ENCODE data around the gene STARD3. TPM values are rescaled to one million over a fixed set of nuclear protein-coding genes. Genes with fewer than 3 reads are reported as not detected.

STARD3 gene
- polyA plus RNA-seq, 2 of the 4 experiments (the other 2 are of a cell fraction): 54.6 to 56.0 TPM

DNA sequence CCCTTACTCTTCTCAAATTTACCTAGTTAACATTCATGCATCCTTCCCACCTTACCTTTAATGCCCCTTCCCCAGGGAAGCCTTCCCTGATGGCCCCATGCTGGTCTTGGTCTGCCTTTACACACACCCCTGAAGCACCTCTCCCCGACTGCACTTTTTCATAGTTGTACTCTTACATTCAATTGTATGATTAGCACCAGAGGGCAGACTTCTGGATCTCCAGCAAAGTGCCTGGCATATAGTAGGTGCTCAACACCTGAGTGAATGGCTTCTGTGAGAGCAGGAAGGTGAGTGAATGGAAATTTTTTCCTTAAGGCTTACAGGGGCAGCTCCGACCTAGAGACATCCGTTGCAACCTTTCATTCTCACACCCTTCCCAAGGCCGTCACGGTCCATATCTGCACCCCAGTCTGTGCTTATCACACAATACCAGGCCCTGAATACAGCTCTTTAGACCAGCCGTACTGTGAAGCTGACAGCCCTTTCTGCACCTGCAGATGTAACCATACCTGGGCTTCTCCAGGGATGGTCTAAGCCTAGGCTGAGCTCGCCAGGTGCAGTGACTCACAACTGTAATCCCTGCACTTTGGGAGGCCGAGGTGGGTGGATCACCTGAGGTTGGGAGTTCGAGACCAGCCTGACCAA is 46.5 kb downstream of the STARD3 start:
- DNase-seq (ENCODE audit: low read depth in 1 of 2, low spot score in 1 of 2): no peak
- Histone ChIP-seq H3K4me1 (peaks cover 4% of the 10 kb centered on the region; the same call in 2 of the 3 replicates), H3K4me3 (no peak overlapping the region), H3K9me3 (no peaks in the 10 kb centered on the region), H3K27ac (no peak overlapping the region), H3K4me2 (no peak overlapping the region)
- 82% methylated on average over 9 of the region's 9 CpGs for WGBS (ENCODE audit: missing lambda C conversion rate)
- no peak for TF ChIP-seq TP53 (CRISPR knock-in tag; IDR thresholded peaks at IDR 0.05)
- TF ChIP-seq HOXB13 (CRISPR knock-in tag; IDR thresholded peaks at IDR 0.05; ENCODE audit: low read depth): no peak
- no peak for TF ChIP-seq HOXA7 (CRISPR knock-in tag; IDR thresholded peaks at IDR 0.05)
- TF ChIP-seq ZNF302 (CRISPR knock-in tag; IDR thresholded peaks at IDR 0.05): no peak
- TF ChIP-seq HOXB5 (CRISPR knock-in tag; IDR thresholded peaks at IDR 0.05): no peak
- no peak for TF ChIP-seq MYC (IDR thresholded peaks at IDR 0.05; ENCODE audit: borderline replicate concordance, low read length)
- TF ChIP-seq KDM5A (IDR thresholded peaks at IDR 0.05): no peak
- TF ChIP-seq, protein P1, sequence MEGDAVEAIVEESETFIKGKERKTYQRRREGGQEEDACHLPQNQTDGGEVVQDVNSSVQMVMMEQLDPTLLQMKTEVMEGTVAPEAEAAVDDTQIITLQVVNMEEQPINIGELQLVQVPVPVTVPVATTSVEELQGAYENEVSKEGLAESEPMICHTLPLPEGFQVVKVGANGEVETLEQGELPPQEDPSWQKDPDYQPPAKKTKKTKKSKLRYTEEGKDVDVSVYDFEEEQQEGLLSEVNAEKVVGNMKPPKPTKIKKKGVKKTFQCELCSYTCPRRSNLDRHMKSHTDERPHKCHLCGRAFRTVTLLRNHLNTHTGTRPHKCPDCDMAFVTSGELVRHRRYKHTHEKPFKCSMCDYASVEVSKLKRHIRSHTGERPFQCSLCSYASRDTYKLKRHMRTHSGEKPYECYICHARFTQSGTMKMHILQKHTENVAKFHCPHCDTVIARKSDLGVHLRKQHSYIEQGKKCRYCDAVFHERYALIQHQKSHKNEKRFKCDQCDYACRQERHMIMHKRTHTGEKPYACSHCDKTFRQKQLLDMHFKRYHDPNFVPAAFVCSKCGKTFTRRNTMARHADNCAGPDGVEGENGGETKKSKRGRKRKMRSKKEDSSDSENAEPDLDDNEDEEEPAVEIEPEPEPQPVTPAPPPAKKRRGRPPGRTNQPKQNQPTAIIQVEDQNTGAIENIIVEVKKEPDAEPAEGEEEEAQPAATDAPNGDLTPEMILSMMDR (IDR thresholded peaks at IDR 0.05): no peak
- no peak for TF ChIP-seq HDAC2 (IDR thresholded peaks at IDR 0.05)
- no peak for TF ChIP-seq RARB (CRISPR knock-in tag; IDR thresholded peaks at IDR 0.05)
- no peak for TF ChIP-seq GATA3 (IDR thresholded peaks at IDR 0.05; ENCODE audit: borderline replicate concordance)
- no peak for TF ChIP-seq FOSL2 (IDR thresholded peaks at IDR 0.05)
- no peak for TF ChIP-seq FOSL2 (CRISPR knock-in tag; IDR thresholded peaks at IDR 0.05)
- POLR2A ChIA-PET: no interaction called here
- CTCF ChIA-PET: interaction anchor here (0.6 to 50.7 kb wide), 4 partner anchors 11 to 47 kb away, joined by 3 to 1391 read pairs (median 127); partner anchors contain the start of genes MIEN1, PNMT, PPP1R1B and STARD3
- FAIRE-seq: no peak
- ATAC-seq: no peak

DNA sequence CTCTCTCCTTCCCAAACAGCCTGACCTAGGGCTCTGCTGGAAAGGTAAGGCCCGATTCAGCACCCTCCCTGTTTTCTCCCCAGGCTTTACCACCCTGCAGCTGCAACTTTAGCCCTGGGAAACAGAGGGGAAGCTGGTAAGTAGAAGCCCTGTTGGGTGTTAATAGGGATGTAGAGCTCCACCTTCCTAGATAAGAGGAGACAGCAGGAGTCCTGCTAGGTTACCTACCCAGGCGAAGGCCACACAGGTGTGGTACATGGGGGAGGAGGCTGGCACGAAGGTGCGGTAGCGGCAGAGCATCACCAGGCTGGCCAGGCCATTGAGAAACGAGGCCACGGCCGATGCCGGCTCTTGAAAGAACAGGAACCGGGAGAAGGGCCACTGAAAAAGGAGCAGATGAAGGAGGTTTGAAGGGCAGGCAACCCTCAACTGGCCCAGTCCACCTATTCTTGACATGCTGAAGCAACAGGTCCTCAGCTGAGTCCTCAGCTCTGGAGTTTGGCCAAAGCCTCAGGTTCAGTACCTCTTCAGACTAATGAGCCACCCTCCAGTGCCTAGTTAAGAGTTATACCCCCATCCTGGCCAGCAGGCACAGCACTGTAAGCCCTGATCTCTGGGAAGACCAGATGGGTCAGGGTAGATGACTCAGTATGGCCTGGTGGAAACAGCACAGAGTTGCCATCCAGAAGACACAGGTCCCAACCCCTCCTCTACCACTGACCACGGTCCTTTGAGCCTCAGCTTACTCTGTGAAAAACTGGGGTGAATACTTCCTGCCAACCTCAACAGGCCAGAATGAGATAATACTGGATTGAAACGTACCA is 47.6 kb downstream of the STARD3 start:
- H3K4me3 ChIP-seq: no peak overlapping the region
- ATAC-seq (no peak), DNase-seq (ENCODE audit: low read depth in 1 of 2, low spot score in 1 of 2) (no peak), FAIRE-seq (no peak)
- TF ChIP-seq SREBF2 (IDR thresholded peaks at IDR 0.05) (no peak), RNF2 (IDR thresholded peaks at IDR 0.05; ENCODE audit: borderline replicate concordance, low read depth) (no peak), ESRRA (IDR thresholded peaks at IDR 0.05; ENCODE audit: borderline replicate concordance, low read length) (no peak), FOSB (CRISPR knock-in tag; IDR thresholded peaks at IDR 0.05) (no peak), HOXA7 (CRISPR knock-in tag; IDR thresholded peaks at IDR 0.05) (no peak), MAFK (IDR thresholded peaks at IDR 0.05; ENCODE audit: partially characterized antibody) (no peak), POLR2AphosphoS2 (conservative IDR thresholded peaks at IDR 0.05; ENCODE audit: low read length) (no peak), CBX2 (IDR thresholded peaks at IDR 0.05; ENCODE audit: borderline replicate concordance, low read depth) (no peak), EHF (CRISPR knock-in tag; IDR thresholded peaks at IDR 0.05) (no peak), NR3C1 (IDR thresholded peaks at IDR 0.05) (no peak), PHF8 (IDR thresholded peaks at IDR 0.05; ENCODE audit: borderline replicate concordance, low read depth) (no peak), CHD2 (IDR thresholded peaks at IDR 0.05; ENCODE audit: low read length, partially characterized antibody) (no peak), JUNB (IDR thresholded peaks at IDR 0.05) (no peak), NPAS2 (CRISPR knock-in tag; IDR thresholded peaks at IDR 0.05; ENCODE audit: borderline replicate concordance) (no peak)
- TF ChIP-seq, protein P2, sequence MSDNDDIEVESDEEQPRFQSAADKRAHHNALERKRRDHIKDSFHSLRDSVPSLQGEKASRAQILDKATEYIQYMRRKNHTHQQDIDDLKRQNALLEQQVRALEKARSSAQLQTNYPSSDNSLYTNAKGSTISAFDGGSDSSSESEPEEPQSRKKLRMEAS (IDR thresholded peaks at IDR 0.05): no peak
- TF ChIP-seq, protein P3, sequence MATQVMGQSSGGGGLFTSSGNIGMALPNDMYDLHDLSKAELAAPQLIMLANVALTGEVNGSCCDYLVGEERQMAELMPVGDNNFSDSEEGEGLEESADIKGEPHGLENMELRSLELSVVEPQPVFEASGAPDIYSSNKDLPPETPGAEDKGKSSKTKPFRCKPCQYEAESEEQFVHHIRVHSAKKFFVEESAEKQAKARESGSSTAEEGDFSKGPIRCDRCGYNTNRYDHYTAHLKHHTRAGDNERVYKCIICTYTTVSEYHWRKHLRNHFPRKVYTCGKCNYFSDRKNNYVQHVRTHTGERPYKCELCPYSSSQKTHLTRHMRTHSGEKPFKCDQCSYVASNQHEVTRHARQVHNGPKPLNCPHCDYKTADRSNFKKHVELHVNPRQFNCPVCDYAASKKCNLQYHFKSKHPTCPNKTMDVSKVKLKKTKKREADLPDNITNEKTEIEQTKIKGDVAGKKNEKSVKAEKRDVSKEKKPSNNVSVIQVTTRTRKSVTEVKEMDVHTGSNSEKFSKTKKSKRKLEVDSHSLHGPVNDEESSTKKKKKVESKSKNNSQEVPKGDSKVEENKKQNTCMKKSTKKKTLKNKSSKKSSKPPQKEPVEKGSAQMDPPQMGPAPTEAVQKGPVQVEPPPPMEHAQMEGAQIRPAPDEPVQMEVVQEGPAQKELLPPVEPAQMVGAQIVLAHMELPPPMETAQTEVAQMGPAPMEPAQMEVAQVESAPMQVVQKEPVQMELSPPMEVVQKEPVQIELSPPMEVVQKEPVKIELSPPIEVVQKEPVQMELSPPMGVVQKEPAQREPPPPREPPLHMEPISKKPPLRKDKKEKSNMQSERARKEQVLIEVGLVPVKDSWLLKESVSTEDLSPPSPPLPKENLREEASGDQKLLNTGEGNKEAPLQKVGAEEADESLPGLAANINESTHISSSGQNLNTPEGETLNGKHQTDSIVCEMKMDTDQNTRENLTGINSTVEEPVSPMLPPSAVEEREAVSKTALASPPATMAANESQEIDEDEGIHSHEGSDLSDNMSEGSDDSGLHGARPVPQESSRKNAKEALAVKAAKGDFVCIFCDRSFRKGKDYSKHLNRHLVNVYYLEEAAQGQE (IDR thresholded peaks at IDR 0.05): no peak
- ChIA-PET CTCF (interaction anchor here (0.6 to 50.7 kb wide), 9 partner anchors 12 to 681 kb away, joined by 3 to 1391 read pairs (median 4); partner anchors contain the start of genes MIEN1, PNMT, PPP1R1B and STARD3), POLR2A (no interaction called here)
- H3K27ac ChIP-seq: no peak overlapping the region
- no peak overlapping the region for H3K4me2 ChIP-seq
- 85% methylated on average over 12 of the region's 12 CpGs for WGBS (ENCODE audit: missing lambda C conversion rate)
- no peaks in the 10 kb centered on the region for H3K9me3 ChIP-seq
- peaks cover 7% of the 10 kb centered on the region for H3K4me1 ChIP-seq
